Left lobe of liver (tissue), 2 donors: Measurements from ENCODE around the gene ARSJ. TPM values are rescaled to one million over a fixed set of nuclear protein-coding genes. Genes with fewer than 3 reads are reported as not detected.
"Not testable (repeated sequence)": the region's sequence is repeated elsewhere in the genome, so short reads cannot be mapped to it uniquely, and the experiment has no call there.

Experiments used
- ATAC-seq: fragments of 200-7000 bp; cut with Tn5 transposase; one replicate; pipeline ENCODE4 v1.9.1; 2020; ENCODE audit warnings: mild to moderate bottlenecking, moderate library complexity
- DNase-seq: peaks from one replicate; pipeline ENCODE4 v3.0.0-alpha.2; 2020; ENCODE audit warnings: low spot score
- total RNA-seq: library from RNA; stranded (reverse); gene quantifications from one replicate; pipeline ENCODE4 v1.2.1, GENCODE V29; 2021
- donor health status: DM: no; HTN: no; CAD: no; lungs with moderate emphysema.
- donor health status: DM: no; HTN: yes; CAD: no.

The ARSJ gene
- total RNA-seq, 1 donor from 2014 or later = 2.2 TPM

- ATAC-seq (no peak), DNase-seq (no peak)
These were observed 19.9 kb downstream of the ARSJ start for GRCh38 chr4:113959539-113959937.

DNA sequence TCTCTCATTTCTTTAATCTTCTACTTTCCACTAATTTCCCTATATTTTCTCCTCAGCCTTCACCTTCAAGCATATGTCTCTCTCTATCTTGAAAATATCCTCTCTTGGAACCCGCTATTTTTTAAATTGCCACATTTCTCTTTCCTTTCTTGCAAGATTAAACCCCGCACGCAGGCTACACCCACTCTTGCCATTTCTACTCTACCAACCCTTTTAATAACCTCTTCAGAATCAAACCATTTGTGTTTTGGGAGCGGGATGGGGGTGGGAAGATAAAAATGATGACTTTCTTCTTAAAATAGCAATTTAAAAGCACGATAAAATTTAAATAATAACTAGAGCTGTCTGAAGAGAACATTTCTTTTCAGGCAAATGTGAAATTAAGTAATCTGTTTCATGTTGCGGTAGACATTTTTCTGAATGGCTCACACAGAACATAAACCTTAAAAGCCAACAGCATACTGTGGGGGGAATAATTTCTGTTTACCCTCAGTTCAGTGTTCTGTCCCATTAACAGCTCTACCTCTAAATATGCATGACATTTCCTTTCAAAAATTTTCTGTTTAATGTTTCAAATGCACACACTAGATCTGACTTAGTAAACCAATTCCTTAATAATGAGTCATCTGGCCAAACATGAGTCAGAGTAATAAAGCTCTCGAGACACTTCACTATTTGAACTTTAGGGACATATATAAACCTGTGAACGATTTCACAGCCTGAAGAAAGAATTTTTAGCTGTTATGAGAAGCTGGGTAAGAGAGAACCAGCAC lies 20.5 kb downstream of the ARSJ start:
- ATAC-seq (no peak), DNase-seq (no peak)

DNA sequence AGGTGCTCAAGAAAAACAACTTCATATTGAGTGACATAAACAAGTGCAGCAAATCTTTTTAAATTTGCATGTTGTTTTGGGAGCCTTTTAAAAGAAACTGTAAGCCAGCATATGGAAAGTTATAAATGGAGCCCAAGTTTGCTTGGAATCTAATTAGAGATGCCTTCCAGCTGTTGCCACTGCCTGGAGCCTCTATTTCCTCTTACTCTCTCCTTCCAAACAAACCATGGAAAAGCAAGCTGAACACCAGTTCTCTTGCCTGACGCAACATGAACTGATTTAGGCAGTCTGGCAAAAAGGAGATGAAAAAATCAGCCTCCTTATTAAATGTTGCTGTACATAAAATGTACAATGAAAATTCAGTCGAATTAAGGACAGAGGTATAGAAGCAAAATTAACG lies 21.5 kb downstream of the ARSJ start:
- DNase-seq (no peak), ATAC-seq (no peak)

DNA sequence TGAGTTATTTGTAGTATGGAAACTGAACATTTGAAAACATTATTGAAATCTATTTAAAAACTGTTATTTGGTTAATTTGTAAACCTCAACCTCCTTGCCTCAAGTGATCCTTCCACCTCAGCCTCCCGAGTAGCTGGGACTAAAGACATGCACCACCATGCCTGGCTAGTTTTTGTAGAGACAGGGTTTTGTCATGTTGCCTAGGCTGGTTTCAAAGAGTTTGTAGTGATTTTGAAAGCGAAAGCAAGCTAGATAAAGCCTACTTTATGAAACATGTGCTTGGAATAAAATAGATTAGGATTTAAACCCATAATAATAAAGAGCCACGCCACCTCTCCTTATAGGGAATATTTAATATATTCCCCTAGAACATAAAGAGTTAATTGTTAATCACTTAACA lies 23.5 kb downstream of the ARSJ start:
- ATAC-seq (peak; percentile 49), DNase-seq (no peak)

DNA sequence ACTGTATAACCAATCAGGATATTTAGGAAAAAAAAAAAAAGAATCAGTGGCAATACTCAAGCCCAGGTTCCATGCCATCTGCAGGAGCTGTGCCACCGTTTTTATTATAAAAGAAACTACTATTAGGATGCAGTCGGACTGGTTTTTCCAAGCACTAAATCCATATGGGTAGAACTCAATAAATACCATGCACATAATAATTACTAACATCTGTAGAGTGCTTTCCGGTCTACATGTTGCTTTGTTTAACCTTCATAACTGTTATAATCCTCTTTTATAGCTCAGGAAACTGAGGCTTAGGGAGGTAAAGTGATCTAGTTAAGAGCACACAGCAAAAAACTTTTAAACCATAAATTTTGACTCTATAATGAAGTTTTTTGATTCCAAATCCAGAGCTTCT lies 24.0 kb downstream of the ARSJ start:
- DNase-seq (no peak), ATAC-seq (no peak)

- ATAC-seq = no peak
- DNase-seq = no peak
These were observed 25.6 kb downstream of the ARSJ start for GRCh38 chr4:113953888-113954287.

GRCh38 chr4:113952452-113953029 lies 26.9 kb downstream of the ARSJ start:
- no peak for DNase-seq
- peak; percentile 96 for ATAC-seq

- peak; percentile 55 for ATAC-seq
- DNase-seq = no peak
These were observed 28.2 kb downstream of the ARSJ start for GRCh38 chr4:113951263-113951662.

DNA sequence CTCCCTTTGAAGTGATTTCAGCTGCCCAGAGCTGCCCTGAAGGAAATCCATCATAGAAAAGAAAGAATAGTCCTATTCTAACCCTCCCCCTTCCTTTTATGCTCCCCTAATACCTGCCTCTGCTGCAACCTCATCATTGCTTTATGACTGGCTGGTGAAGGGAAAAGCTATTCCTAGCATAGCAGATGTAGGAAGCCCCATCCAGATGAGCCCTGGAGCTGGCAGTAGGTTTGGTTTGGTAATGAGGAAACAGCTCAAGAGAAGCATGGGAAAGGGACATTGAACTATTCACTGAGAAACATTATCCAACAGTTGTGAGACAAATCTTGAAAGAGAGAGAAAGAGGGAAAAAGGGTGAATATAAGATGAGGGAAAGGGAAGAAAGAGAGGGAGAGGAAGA lies 29.2 kb downstream of the ARSJ start:
- DNase-seq (no peak), ATAC-seq (no peak)

- no peak for DNase-seq
- ATAC-seq = no peak
These were observed 32.0 kb downstream of the ARSJ start for GRCh38 chr4:113947484-113947883.

- ATAC-seq (no peak), DNase-seq (no peak)
These were observed 33.5 kb downstream of the ARSJ start for GRCh38 chr4:113945906-113946305.

DNA sequence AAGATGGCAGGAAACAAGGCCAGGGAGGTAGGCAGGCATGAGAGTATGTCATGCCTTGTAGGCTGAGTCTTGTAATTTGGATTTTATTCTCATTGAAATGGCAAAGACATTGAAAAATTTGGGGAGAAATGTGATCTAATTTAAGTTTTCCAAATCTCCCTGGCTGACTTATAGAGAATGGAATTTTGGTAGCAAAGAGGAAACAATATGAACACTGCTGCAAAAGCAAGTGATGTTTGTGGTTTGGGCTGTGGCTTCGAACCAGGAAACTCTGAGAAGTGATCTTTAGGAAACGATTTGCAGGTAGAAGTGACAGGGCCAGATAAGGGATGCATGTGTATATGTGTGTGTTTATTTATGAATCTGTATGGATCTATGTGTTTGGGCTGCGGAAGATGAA lies 35.6 kb downstream of the ARSJ start:
- DNase-seq (no peak), ATAC-seq (no peak)

GRCh38 chr4:113943085-113943484 lies 36.4 kb downstream of the ARSJ start:
- DNase-seq = no peak
- ATAC-seq = no peak

- no peak for ATAC-seq
- no peak for DNase-seq
These were observed 37.6 kb downstream of the ARSJ start for GRCh38 chr4:113941836-113942235.

DNA sequence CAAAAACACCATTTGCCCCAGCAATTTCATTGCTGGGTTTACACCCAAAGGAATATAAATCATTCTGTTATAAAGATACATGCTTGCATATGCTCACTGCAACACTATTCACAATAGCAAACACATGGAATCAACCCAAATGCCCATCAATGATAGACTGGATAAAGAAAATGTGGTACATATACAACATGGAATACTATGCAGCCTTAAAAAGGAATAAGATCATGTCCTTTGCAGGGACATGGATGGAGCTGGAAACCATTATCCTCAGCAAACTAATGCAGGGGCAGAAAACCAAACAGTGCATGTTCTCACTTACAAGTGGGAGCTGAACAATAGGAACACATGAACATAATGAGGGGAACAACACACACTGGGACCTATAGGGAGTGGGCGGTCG lies 39.3 kb downstream of the ARSJ start:
- not testable (repeated sequence) for DNase-seq, ATAC-seq

GRCh38 chr4:113935190-113935589 lies 44.3 kb downstream of the ARSJ start:
- ATAC-seq (no peak), DNase-seq (no peak)

DNA sequence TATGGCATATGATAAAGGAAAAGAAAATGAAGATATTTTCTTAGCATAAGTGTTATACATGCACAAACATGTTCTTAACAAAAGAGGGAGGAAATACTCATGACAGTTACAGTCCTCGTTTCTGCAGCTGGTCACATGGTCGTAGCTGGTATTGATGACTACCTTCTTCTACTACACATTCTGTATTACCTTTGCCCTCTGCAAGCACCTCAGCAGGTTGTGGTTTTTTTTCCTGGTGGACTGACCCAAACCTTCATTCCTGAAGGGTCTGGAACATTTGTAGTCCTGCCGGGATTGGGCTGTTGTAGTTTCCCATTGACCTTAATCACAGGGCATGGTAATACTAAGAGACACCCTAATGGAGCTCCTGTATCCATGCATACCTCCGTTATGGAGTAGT lies 54.7 kb downstream of the ARSJ start:
- not testable (repeated sequence) for DNase-seq, ATAC-seq

DNA sequence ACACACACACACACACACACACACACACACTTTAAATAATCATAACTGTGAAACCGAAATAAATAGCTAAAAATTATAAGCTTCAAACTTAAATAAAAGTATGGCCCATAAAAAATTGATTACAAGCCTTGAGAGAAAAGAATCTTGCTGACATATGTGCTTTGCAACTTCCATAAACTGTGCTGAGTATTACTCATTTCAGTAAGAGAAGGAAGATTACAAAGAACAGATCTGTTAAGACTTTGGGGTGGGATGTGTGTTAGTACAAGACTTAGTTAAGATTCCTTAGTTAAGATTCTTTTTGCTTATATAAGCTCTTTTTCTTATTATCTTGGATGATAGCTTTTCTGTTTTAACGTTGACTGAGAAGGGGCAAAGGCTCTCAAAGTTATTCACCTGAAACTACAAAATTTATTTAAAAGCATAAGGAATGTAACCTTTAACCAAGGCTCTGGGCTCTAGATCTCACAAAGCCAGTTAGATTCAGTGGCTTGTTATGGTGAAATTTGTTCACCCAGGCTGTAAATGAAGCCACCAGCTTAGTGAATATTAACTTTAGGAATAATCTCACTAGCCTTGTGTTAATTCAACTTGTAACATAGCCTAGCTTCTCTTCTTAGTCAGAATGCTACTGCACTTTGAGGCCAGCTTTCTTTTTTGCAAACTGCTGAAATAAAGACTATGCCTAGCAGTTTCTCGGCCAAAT lies 58.2 kb downstream of the ARSJ start:
- ATAC-seq (peak; percentile 40), DNase-seq (no peak)

GRCh38 chr4:113919611-113920010 lies 59.8 kb downstream of the ARSJ start:
- ATAC-seq (no peak), DNase-seq (no peak)

- DNase-seq = no peak
- ATAC-seq = no peak
These were observed 60.3 kb downstream of the ARSJ start for GRCh38 chr4:113919145-113919544.

GRCh38 chr4:113908829-113909228 lies 70.6 kb downstream of the ARSJ start:
- DNase-seq (no peak), ATAC-seq (no peak)

DNA sequence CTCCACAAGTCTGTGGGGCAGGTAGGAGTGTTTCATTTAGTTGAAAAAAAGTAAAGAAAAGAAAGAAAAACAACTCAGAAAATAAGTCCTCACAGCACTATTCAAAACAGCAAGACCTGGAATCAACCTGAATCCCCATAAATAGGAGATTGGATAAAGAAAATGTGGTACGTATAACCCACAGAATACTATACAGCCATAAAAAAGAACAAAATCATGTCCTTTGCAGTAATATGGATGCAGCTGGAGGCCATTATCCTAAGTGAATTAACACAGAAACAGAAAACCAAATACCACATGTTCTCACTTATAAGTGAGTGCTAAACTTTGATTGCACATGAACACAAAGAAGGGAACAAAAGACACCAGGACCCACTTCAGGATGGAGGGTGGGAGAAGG lies 71.9 kb downstream of the ARSJ start:
- DNase-seq = no peak
- no peak for ATAC-seq
